SU-DHL-6 (cell line): ENCODE measurements around the gene PLCD1.
"Not testable (repeated sequence)": the region's sequence is repeated elsewhere in the genome, so short reads cannot be mapped to it uniquely, and the experiment has no call there.

Experiments used
- H2AFZ ChIP-seq: fragments of 200-600 bp; sonication (generic); 2 replicates; pipeline ENCODE4 v1.6.1; 2014; ENCODE audit warnings: low read depth, mild to moderate bottlenecking, moderate library complexity, mixed read lengths, antibody characterized with exemption, low read length; ENCODE audit not compliant: severe bottlenecking
- H3F3A ChIP-seq: fragments of 200-600 bp; shearing (Covaris generic); 2 replicates; pipeline ENCODE4 v1.6.0; 2016; ENCODE audit warnings: antibody characterized with exemption, mild to moderate bottlenecking; ENCODE audit not compliant: insufficient read depth
- H3K27ac ChIP-seq: fragments of 200-600 bp; sonication (generic); 2 replicates; pipeline ENCODE4 v1.5.1; 2016; ENCODE audit warnings: low read depth, mild to moderate bottlenecking, low read length, moderate library complexity, mixed read lengths
- H3K27me3 ChIP-seq: fragments of 200-600 bp; sonication (generic), shearing (Covaris generic); 2 replicates; pipeline ENCODE4 v1.6.0; 2014; ENCODE audit warnings: mild to moderate bottlenecking, low read length
- H3K36me3 ChIP-seq: fragments of 200-600 bp; sonication (generic); 2 replicates; pipeline ENCODE4 v1.6.1; 2014; ENCODE audit warnings: mild to moderate bottlenecking, low read length, mixed read lengths
- H3K4me2 ChIP-seq: fragments of 300-600, 200-600 bp; shearing (Covaris generic), sonication (generic); 2 replicates; pipeline ENCODE4 v1.6.0; 2014; ENCODE audit warnings: low read length, low read depth, mild to moderate bottlenecking; ENCODE audit not compliant: poor library complexity, severe bottlenecking
- H3K4me3 ChIP-seq: fragments of 200-600 bp; sonication (generic); 2 replicates; pipeline ENCODE4 v1.5.1; 2014; ENCODE audit warnings: antibody characterized with exemption, low read length, mild to moderate bottlenecking, mixed read lengths; ENCODE audit not compliant: insufficient read depth, poor library complexity, severe bottlenecking
- H3K79me2 ChIP-seq: fragments of 200-600 bp; sonication (generic); 2 replicates; pipeline ENCODE4 v1.6.1; 2014; ENCODE audit warnings: mild to moderate bottlenecking, low read length, moderate library complexity; ENCODE audit not compliant: insufficient read depth
- H3K9ac ChIP-seq: fragments of 200-600 bp; sonication (generic); 2 replicates; pipeline ENCODE4 v1.7.0; 2014; ENCODE audit warnings: mild to moderate bottlenecking, low read length
- H3K9me2 ChIP-seq: fragments of 200-600 bp; sonication (generic); replicated peaks from 2 replicates; pipeline ENCODE4 v1.6.1; 2014; ENCODE audit warnings: low read length; ENCODE audit not compliant: insufficient read depth
- H3K9me3 ChIP-seq: fragments of 200-600 bp; sonication (generic); 2 replicates; pipeline ENCODE4 v1.6.1; 2014; ENCODE audit warnings: low read length, mixed read lengths; ENCODE audit not compliant: insufficient read depth
- H4K20me1 ChIP-seq: fragments of 200-600 bp; sonication (generic); 2 replicates; pipeline ENCODE4 v1.6.1; 2014; ENCODE audit warnings: low read depth, mild to moderate bottlenecking, antibody characterized with exemption, low read length, moderate library complexity, mixed read lengths
- CTCF ChIP-seq: fragments of 200-600 bp; sonication (generic); IDR thresholded peaks from one replicate; pipeline ENCODE4 v1.5.1; 2017; ENCODE audit warnings: antibody characterized with exemption, mild to moderate bottlenecking, low read length, moderate library complexity; ENCODE audit not compliant: insufficient read depth, poor library complexity, severe bottlenecking
- EZH2phosphoT487 ChIP-seq: fragments of 200-600 bp; sonication (generic), shearing (Covaris generic); conservative IDR thresholded peaks from 2 replicates; pipeline ENCODE4 v1.6.1; 2018; ENCODE audit warnings: mild to moderate bottlenecking, antibody characterized with exemption, low read length, moderate library complexity, mixed read lengths

PLCD1 gene

GRCh38 chr3:38029400-38030125 lies at the start of gene PLCD1:
TSS of gene PLCD1 (minus strand) at chr3:38029642. CDS start at chr3:38029539, 103 bp downstream.
- no peak within 1 kb of the TSS for H2AFZ ChIP-seq

DNA sequence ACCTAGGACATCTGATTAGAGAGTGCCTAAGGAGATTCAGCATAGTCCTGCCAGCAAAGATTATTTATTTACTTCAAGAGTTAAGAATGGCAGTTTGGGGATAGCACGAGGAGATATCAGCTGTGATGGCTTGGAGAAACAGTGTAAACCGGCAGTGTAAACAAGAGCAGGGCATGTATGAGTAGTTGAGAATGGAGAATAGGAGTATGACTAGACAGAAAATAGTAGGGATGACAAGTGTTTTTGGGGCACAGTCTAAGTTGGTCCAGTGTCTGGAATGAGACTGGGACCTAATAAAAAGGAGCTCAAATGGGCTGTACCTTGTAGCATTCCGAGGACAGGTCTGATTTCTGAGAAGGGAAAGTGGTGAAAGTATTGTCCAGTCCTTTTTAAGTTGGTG lies 47.6 kb upstream of the PLCD1 start:
- not testable (repeated sequence) for H3K27ac ChIP-seq, H3K9ac ChIP-seq, H3F3A ChIP-seq, H3K9me3 ChIP-seq, H4K20me1 ChIP-seq, H2AFZ ChIP-seq, H3K4me3 ChIP-seq, H3K79me2 ChIP-seq, H3K27me3 ChIP-seq, H3K4me2 ChIP-seq, H3K9me2 ChIP-seq, H3K36me3 ChIP-seq

More at GRCh38 chr3:38029400-38030125, at the start of gene PLCD1:
- H3K9me3 ChIP-seq: no peaks in the 10 kb centered on the region
- H3K27me3 ChIP-seq: no peaks in the 10 kb centered on the region
- H3K36me3 ChIP-seq: no peaks in the 10 kb centered on the region
- no peak for TF ChIP-seq CTCF
- TF ChIP-seq EZH2phosphoT487: no peak
- H3K4me3 ChIP-seq: no peak within 1 kb of the TSS
- H3K79me2 ChIP-seq: no peaks in the 10 kb centered on the region
- peaks cover 3% of the 10 kb centered on the region for H3F3A ChIP-seq
- no peaks in the 10 kb centered on the region for H4K20me1 ChIP-seq
- H3K27ac ChIP-seq: no peak within 1 kb of the TSS
- H3K9me2 ChIP-seq: no peaks in the 10 kb centered on the region
- no peak within 1 kb of the TSS for H3K4me2 ChIP-seq
- no peak within 1 kb of the TSS for H3K9ac ChIP-seq

GRCh38 chr3:38070013-38070412 lies 40.6 kb upstream of the PLCD1 start:
- no peaks in the 10 kb centered on the region for H3K27me3 ChIP-seq
- no peaks in the 10 kb centered on the region for H3F3A ChIP-seq
- H2AFZ ChIP-seq: no peak overlapping the region
- TF ChIP-seq EZH2phosphoT487 (no peak), CTCF (no peak)
- no peaks in the 10 kb centered on the region for H4K20me1 ChIP-seq
- no peaks in the 10 kb centered on the region for H3K36me3 ChIP-seq
- H3K9me2 ChIP-seq: no peaks in the 10 kb centered on the region
- H3K9me3 ChIP-seq: no peaks in the 10 kb centered on the region
- no peak overlapping the region for H3K4me3 ChIP-seq
- H3K4me2 ChIP-seq: no peak overlapping the region
- H3K9ac ChIP-seq: no peak overlapping the region
- no peak overlapping the region for H3K27ac ChIP-seq
- no peaks in the 10 kb centered on the region for H3K79me2 ChIP-seq

GRCh38 chr3:38067508-38068233 lies 38.2 kb upstream of the PLCD1 start:
- Histone ChIP-seq H3K79me2 (no peaks in the 10 kb centered on the region), H4K20me1 (no peaks in the 10 kb centered on the region), H2AFZ (no peak overlapping the region), H3K9me2 (no peaks in the 10 kb centered on the region), H3K9ac (no peak overlapping the region), H3F3A (no peaks in the 10 kb centered on the region), H3K4me3 (no peak overlapping the region), H3K4me2 (no peak overlapping the region), H3K27me3 (no peaks in the 10 kb centered on the region), H3K36me3 (no peaks in the 10 kb centered on the region), H3K27ac (no peak overlapping the region), H3K9me3 (no peaks in the 10 kb centered on the region)
- TF ChIP-seq EZH2phosphoT487 (no peak), CTCF (no peak)

DNA sequence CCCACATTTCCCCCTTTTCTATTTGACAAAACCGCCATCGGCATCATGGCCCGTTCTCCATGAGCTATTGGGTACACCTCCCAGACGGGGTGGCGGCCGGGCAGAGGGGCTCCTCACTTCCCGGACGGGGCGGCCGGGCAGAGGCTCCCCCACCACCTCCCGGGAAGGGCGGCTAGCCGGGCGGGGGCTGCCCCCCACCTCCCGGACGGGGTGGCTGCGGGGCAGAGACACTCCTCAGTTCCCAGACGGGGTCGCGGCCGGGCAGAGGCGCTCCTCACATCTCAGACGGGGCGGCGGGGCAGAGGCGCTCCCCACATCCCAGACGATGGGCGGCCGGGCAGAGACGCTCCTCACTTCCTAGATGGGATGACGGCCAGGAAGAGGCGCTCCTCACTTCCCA lies 35.0 kb upstream of the PLCD1 start:
- H3K9me2 ChIP-seq, H3K27me3 ChIP-seq, H3K79me2 ChIP-seq, H3F3A ChIP-seq, H3K27ac ChIP-seq, H4K20me1 ChIP-seq, H3K9me3 ChIP-seq, H3K36me3 ChIP-seq, H3K9ac ChIP-seq, H3K4me3 ChIP-seq, H2AFZ ChIP-seq, H3K4me2 ChIP-seq: not testable (repeated sequence)
